Effector memory CD8-positive, alpha-beta T cell (primary cell): ENCODE data around the gene PNMA1.

ENCODE experiments used
- ATAC-seq: fragments of 150-1000 bp; cut with Tn5 transposase; replicated peaks from 2 replicates; pipeline ENCODE4 v1.10.0; 2021; ENCODE audit warnings: mild to moderate bottlenecking, moderate library complexity
- DNase-seq, 3 experiments: peaks; one replicate each; pipeline ENCODE4 v3.0.0; 2021
- H3K27ac Mint-ChIP-seq, 2 donors: one replicate each; pipeline ENCODE4 v1.8.0; 2022; ENCODE audit warnings: mild to moderate bottlenecking in 2 of 2, mixed read lengths in 2 of 2, moderate library complexity in 2 of 2
- H3K27me3 Mint-ChIP-seq, 2 donors: one replicate each; pipeline ENCODE4 v1.8.0; 2022; ENCODE audit warnings: mixed read lengths in 2 of 2
- H3K36me3 Mint-ChIP-seq: one replicate; pipeline ENCODE4 v1.8.0; 2022; ENCODE audit warnings: mild to moderate bottlenecking, moderate library complexity, mixed read lengths; ENCODE audit not compliant: insufficient read depth
- H3K4me1 Mint-ChIP-seq, 2 donors: one replicate each; pipeline ENCODE4 v1.8.0; 2022; ENCODE audit warnings: low read depth in 2 of 2, mixed read lengths in 2 of 2
- H3K4me3 Mint-ChIP-seq, 2 donors: one replicate each; pipeline ENCODE4 v1.8.0; 2022; ENCODE audit warnings: mild to moderate bottlenecking in 2 of 2, mixed read lengths in 2 of 2, moderate library complexity in 2 of 2
- H3K9me3 Mint-ChIP-seq, 2 donors: one replicate each; pipeline ENCODE4 v1.8.0; 2022; ENCODE audit warnings: mixed read lengths in 2 of 2

PNMA1 gene

DNA sequence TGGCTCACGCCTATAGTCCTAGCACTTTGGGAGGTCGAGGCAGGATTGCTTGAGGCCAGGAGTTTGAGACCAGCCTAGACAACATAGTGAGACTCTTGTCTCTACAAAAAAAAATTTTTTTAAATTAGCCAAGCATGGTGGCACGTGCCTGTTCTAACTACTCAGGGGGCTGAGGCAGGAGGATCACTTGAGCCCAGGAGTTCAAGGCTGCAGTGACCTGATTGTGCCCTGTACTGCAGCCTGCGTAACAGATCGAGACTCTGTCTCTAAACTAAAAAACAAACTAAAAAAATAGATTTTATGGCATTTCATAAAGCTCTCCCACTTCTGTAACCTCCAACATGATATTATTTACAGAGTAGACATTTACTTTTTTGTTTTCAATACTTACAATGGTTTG is 29.6 kb downstream of the PNMA1 start:
- no peaks in the 10 kb centered on the region for H3K9me3 Mint-ChIP-seq

GRCh38 chr14:73680821-73681220 is 33.4 kb downstream of the PNMA1 start:
- H3K36me3 Mint-ChIP-seq, result peaks cover 2% of the 10 kb centered on the region

More for the DNA sequence above, 29.6 kb downstream of the PNMA1 start:
- H3K27me3 Mint-ChIP-seq, result no peaks in the 10 kb centered on the region
- H3K4me3 Mint-ChIP-seq, result no peak overlapping the region
- DNase-seq (no peak), ATAC-seq (no peak)
- no peaks in the 10 kb centered on the region for H3K4me1 Mint-ChIP-seq
- H3K36me3 Mint-ChIP-seq, result peaks cover 5% of the 10 kb centered on the region
- H3K27ac Mint-ChIP-seq, result no peak overlapping the region

DNA sequence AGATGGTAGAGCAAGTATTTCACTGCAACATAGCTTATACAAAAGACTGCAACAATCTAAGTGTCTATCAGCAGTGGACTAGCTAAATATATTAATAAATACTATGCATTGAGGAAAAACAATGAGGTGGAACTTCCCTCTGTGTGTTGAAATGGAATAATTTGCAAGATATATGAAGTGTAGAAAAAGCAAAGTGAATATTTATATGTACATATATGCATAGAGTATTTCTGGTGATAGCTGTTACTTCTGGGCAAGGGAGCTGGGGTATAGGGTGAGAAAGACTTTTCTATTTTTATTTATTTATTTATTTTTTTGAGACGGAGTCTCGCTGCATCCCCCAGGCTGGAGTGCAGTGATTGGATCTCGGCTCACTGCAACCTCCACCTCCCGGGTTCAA is 35.5 kb downstream of the PNMA1 start:
- ATAC-seq (no peak), DNase-seq (no peak)
- Mint-ChIP-seq H3K4me1 (no peaks in the 10 kb centered on the region), H3K4me3 (no peak overlapping the region), H3K36me3 (peaks cover 2% of the 10 kb centered on the region), H3K27ac (no peak overlapping the region), H3K9me3 (no peaks in the 10 kb centered on the region), H3K27me3 (no peaks in the 10 kb centered on the region)

More at GRCh38 chr14:73680821-73681220, 33.4 kb downstream of the PNMA1 start:
- Mint-ChIP-seq H3K9me3 (no peaks in the 10 kb centered on the region), H3K27ac (no peak overlapping the region), H3K4me1 (no peaks in the 10 kb centered on the region), H3K4me3 (no peak overlapping the region), H3K27me3 (no peaks in the 10 kb centered on the region)
- DNase-seq, result no peak
- no peak for ATAC-seq

GRCh38 chr14:73674986-73675385 is 39.2 kb downstream of the PNMA1 start:
- Mint-ChIP-seq H3K36me3 (no peaks in the 10 kb centered on the region), H3K27ac (no peak overlapping the region), H3K4me1 (no peaks in the 10 kb centered on the region), H3K9me3 (no peaks in the 10 kb centered on the region), H3K27me3 (no peaks in the 10 kb centered on the region), H3K4me3 (no peak overlapping the region)
- ATAC-seq (no peak), DNase-seq (no peak)

DNA sequence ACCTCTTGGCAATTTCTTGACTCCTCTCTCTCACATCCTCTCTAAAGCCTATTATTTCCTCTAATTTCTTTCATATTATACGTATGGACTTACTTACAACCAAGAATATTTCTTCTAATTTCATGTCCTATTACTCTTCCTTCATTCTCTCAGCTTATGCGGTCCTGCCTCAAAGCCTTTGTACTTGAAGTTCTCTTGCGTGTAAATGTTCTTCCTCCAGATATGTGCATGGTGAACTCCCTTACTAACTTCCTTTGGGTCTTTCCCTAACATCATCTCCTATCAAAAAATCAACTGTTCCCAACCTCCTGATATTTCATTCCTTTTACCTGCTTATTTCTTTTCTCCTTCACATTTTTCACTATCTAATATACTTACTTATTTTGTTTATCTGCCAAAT is 46.3 kb downstream of the PNMA1 start:
- Mint-ChIP-seq H3K27ac (no peak overlapping the region), H3K36me3 (peaks cover 3% of the 10 kb centered on the region), H3K27me3 (no peaks in the 10 kb centered on the region), H3K9me3 (no peaks in the 10 kb centered on the region), H3K4me3 (no peak overlapping the region), H3K4me1 (no peaks in the 10 kb centered on the region)
- ATAC-seq (no peak), DNase-seq (no peak)

DNA sequence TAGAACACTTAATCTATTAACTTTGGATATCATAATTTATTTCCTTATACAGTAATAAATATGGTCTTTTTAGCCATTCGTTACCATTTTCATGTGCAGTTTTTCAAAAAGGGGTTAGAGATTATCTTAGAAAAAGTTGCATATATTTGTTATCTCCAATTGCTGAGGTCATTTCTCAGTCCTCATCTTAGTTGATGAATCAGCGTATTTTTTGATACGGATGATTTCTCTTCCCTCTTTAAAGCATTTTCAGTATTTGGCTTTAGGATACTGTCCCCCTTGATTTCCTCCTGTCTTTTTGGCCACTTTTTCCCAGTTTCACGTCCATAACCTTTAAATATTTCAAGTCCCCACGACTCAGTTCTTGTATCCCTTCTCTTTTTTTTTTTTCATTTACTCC is 47.6 kb downstream of the PNMA1 start:
- H3K4me3 Mint-ChIP-seq, result no peak overlapping the region
- peaks cover 3% of the 10 kb centered on the region for H3K36me3 Mint-ChIP-seq
- H3K4me1 Mint-ChIP-seq, result no peaks in the 10 kb centered on the region
- DNase-seq (no peak), ATAC-seq (no peak)
- H3K27me3 Mint-ChIP-seq, result no peaks in the 10 kb centered on the region
- H3K9me3 Mint-ChIP-seq, result no peaks in the 10 kb centered on the region
- peak overlapping the region in 1 of 2 donors; percentile 13 for H3K27ac Mint-ChIP-seq

GRCh38 chr14:73665130-73665529 is 49.1 kb downstream of the PNMA1 start:
- Mint-ChIP-seq H3K4me3 (no peak overlapping the region), H3K27me3 (no peaks in the 10 kb centered on the region), H3K27ac (no peak overlapping the region), H3K9me3 (no peaks in the 10 kb centered on the region), H3K4me1 (no peaks in the 10 kb centered on the region), H3K36me3 (peaks cover 3% of the 10 kb centered on the region)
- DNase-seq (no peak), ATAC-seq (no peak)

DNA sequence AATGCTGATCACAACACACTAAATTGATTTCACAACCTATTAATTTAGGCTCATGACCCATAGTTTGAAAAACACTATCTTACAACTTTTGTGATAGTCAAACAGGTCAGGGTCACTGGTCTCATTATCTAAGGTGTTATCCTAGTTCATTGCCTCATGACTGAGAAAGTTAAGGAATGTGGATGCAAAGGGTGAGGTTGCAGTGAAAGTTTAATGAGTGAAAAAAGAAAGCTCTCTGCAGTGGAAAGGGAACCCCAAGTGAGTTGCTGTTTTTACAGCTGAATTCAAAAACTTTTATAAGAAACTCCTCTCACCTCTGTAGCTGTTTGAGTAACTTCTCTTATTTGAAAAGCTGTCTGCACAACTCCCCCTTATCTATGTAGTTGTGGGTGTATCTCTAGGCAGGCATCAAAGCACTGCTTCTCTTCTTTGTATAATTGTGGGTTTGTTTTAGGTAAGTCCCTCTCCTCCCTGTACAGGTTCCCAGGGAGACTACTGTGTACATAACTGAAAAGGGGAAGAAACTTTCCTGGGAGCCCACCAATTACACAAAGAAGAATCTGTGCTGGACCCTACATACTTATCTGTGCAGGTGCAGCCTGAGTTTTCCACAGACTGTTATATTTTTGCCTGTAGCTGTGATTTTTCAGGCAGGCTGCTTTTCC is 50.5 kb downstream of the PNMA1 start:
- Mint-ChIP-seq H3K4me1 (no peaks in the 10 kb centered on the region), H3K27me3 (no peaks in the 10 kb centered on the region), H3K4me3 (no peak overlapping the region), H3K9me3 (no peaks in the 10 kb centered on the region), H3K27ac (no peak overlapping the region), H3K36me3 (peaks cover 7% of the 10 kb centered on the region)
- DNase-seq (no peak), ATAC-seq (no peak)

DNA sequence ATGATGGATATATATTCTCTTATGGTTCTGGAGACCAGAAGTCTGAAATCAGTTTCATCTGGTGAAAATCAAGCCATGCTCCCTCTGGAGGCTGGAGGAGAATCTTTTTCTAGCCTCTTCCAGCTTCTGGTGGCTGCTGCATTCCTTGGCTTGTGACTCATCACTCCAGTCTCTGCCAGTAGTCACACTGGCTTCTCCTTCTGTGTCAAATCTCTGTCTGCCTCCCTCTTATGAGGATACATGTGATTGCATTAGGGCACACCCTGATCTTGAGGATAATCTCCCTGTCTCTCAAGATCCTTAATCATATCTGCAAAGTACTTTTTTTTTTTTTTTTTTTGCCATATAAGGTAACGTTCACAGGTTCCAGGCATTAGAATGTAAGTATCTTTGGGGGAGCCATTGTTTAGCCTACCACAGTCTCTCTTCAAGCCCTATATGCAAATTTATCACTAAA is 51.7 kb downstream of the PNMA1 start:
- H3K36me3 Mint-ChIP-seq, result peaks cover 10% of the 10 kb centered on the region
- no peak for ATAC-seq
- no peak for DNase-seq
- no peak overlapping the region for H3K4me3 Mint-ChIP-seq
- H3K4me1 Mint-ChIP-seq, result no peaks in the 10 kb centered on the region
- H3K27ac Mint-ChIP-seq, result no peak overlapping the region
- H3K9me3 Mint-ChIP-seq, result no peaks in the 10 kb centered on the region
- no peaks in the 10 kb centered on the region for H3K27me3 Mint-ChIP-seq

GRCh38 chr14:73661872-73662271 is 52.3 kb downstream of the PNMA1 start:
- no peaks in the 10 kb centered on the region for H3K27me3 Mint-ChIP-seq
- no peak overlapping the region for H3K4me3 Mint-ChIP-seq
- ATAC-seq (no peak), DNase-seq (no peak)
- H3K36me3 Mint-ChIP-seq, result peaks cover 11% of the 10 kb centered on the region
- H3K27ac Mint-ChIP-seq, result no peak overlapping the region
- no peaks in the 10 kb centered on the region for H3K4me1 Mint-ChIP-seq
- H3K9me3 Mint-ChIP-seq, result no peaks in the 10 kb centered on the region
